GM18868 (cell line): ENCODE results near the gene CSTPP1.
"Not testable (repeated sequence)": the region's sequence is repeated elsewhere in the genome, so short reads cannot be mapped to it uniquely, and the experiment has no call there.

Experiments
- ATAC-seq: cut with Tn5 transposase; IDR thresholded peaks from one replicate; pipeline ENCODE4 v1.9.1; 2021; ENCODE audit warnings: mild to moderate bottlenecking, moderate library complexity; ENCODE audit not compliant: unreplicated experiment

CSTPP1 gene

GRCh38 chr11:46912526-46913150 lies 23.9 kb upstream of the CSTPP1 start:
- no peak for ATAC-seq

GRCh38 chr11:46913484-46913883 lies 23.1 kb upstream of the CSTPP1 start:
- no peak for ATAC-seq

DNA sequence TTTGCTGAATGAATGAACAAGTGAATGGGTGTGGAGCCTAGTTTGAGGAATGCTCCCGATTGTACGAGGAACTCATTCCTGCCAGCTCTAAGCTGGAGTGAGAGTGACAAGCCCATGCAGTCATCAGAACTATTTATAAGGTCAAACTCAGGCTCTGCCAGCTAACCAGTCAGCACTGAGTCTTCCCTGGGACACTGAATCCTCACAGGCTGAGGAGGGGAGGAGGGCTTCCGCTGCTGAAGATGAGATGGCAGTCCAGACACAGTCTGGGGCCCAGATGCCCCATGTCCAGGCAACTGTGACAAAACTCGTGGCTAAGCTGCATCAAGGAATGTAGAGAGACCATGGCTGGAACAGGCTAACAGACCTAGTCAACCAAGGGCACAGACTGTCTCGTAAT lies 22.2 kb upstream of the CSTPP1 start:
- ATAC-seq, result no peak

DNA sequence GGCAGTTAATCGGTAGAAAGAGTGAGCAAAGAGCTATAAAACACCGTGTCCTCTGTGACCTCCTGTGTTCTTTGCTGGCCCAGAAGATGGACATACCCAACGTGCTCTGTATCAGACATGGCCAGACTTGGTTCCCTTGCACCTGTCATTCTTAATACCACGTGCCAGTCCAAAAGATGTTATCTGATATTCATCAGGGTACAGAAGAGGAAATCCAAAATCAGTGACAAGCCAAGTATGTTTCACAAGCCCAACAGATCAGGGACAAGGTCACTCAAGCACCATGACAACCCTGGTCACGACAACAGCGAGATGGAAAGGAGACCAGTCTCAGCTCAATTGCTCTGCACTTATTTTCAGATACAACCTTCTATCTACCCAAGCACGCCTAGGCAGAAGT lies 21.7 kb upstream of the CSTPP1 start:
- no peak for ATAC-seq

DNA sequence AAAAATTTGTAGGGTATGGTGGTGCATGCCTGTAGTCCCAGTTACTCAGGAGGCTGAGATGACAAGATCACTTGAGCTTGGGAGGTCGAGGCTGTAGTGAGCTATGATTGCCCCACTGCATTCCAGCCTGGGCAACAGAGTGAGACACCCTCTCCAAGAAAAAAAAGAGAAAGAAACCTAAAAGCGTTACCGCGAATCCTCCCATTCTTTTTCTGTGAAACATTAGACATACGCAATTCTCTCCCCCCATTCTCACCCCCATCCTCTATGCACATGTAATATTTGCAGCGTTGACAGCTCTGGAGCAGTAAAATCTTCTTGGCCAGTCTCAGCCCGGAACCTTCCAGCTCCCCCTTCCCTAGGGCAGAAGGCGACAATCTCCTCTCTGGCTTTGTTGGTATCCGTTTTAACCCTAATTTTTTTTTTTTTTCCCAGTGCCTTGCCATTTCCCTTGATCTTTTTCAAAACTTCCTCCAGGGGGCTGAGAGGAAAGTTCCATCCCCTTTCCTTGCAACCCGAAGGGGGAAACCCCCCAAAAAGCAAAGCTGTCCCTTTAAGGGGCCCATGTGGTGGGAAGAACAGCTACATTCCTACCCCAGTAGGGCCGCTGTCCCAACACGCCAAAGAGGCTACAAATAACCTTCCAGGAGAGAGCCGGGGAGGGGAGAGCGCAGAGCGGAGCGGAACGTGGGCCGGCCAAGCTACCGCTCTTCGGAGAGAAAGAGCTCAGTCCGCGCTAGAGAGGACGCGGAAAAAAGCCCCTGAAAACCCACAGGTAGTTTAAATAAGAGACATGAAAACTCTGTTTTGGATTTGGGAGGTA lies 20.1 kb upstream of the CSTPP1 start:
- no peak for ATAC-seq

GRCh38 chr11:46917109-46917761 lies 19.3 kb upstream of the CSTPP1 start:
- ATAC-seq, result no peak

DNA sequence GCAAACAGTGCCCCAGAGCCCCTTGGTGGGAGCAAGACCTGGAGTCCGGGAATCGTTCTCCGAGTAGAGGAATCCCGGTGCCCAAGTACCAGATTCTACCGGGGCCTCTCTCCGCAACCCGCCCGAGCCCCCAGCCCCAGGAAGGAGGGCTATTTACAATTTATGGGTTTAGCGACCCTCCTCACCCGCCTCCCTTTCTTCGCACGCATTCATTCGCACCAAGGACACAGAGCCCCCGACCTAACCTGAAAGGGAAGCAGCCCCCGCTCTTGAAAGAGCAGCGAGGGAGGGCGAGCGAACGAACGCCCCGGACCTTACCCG lies 18.8 kb upstream of the CSTPP1 start:
- no peak for ATAC-seq

GRCh38 chr11:46918083-46918787 lies 18.3 kb upstream of the CSTPP1 start, which contains the start of gene LRP4:
LRP4 (minus strand) TSS chr11:46918550; CDS start chr11:46918379, 171 bp downstream.
- peak; percentile 53 for ATAC-seq

DNA sequence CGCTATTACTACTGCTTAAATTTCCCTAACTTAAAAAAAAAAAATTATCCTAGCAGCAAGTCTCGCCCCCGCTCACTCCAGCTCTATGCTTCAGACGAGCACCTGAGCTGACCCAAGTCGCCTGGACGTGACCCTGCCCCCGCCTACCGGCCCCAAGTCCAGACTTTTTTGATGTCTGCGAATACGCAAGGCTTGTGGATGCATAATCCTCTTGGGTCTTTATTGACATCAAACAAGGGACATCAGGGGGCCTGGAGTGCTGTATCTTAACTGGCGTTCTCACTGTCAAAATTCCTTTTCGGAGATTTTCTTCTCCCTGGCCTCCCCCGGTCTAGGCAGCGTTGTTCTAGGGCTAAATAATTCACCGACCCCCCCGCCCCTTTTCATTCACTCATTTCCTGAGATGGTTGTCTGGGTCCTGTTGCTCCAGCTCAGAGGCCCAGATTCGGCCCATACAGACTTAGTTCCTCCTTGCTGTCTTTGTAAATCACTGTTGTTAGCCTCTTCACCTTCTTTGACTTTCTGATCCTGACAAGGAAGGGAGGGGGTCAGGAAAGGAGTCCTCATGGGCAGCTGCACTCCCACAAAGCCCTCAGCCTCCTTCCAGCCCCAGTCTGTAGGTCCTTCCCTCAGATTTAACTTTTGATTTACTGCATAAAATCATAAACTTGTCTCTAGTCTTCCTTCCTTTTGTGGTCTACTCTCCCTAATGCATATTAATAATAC lies 17.6 kb upstream of the CSTPP1 start:
- no peak for ATAC-seq

DNA sequence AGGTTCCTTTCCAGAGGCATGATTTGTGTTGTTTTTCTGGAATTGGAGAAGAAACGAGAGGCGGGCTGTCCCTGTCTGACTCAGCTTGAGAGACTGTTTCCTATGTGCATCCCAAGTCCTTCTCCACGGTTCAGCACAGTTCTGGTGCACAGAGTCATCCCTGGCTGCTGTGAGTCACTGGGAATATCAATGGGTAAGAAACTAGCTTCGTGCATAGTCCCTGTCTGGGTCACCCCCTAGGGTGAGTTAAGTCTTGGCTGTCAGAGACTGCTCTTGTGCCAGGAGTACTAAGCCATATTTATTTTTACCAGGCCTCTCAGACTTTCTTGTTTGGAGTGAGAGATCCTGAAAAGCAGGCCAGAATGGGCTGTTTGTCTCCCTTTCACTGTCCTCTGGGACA lies 15.8 kb upstream of the CSTPP1 start:
- no peak for ATAC-seq

DNA sequence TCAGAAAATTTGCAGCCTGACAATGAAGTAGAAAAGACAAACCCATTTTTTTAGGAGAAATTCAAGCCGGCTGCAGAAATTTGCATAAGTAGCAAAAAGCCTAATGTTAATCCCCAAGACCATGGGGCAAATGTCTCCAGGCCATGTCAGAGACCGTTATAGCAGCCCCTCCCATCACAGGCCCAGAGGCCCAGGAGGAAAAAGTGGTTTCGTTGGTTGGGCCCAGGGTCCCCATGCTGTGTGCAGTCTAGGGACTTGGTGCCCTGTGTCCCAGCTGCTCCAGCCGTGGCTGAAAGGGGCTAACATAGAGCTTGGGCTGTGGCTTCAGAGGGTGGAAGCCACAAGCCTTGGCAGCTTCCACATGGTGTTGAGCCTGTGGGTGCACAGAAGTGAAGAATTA lies 8.6 kb upstream of the CSTPP1 start:
- ATAC-seq, result not testable (repeated sequence)

- not testable (repeated sequence) for ATAC-seq
Observed at GRCh38 chr11:46928701-46929100, 7.9 kb upstream of the CSTPP1 start.

GRCh38 chr11:46930089-46930488 lies 6.5 kb upstream of the CSTPP1 start:
- no peak for ATAC-seq

DNA sequence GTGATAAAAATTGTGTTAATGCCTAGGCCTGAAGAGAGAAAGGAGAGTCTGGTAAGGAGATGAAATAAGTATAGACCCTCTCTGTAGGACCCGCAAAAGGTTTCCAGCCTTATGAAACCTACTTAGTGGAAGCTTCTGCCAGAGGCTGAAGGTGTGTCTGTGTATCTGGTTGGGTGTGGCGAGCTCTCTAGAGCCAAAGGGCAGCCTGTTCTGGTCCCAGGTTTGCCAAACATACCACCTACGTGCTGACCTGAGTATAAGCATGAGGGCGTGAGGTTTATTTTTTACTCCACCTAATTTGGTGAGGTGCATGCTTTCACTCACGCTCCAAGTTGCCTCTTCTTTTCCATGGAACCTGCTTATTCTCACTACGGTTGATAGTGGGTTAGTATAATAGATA lies 5.6 kb downstream of the CSTPP1 start:
- no peak for ATAC-seq

- ATAC-seq, result no peak
Observed at GRCh38 chr11:46944356-46945075, 8.0 kb downstream of the CSTPP1 start.

DNA sequence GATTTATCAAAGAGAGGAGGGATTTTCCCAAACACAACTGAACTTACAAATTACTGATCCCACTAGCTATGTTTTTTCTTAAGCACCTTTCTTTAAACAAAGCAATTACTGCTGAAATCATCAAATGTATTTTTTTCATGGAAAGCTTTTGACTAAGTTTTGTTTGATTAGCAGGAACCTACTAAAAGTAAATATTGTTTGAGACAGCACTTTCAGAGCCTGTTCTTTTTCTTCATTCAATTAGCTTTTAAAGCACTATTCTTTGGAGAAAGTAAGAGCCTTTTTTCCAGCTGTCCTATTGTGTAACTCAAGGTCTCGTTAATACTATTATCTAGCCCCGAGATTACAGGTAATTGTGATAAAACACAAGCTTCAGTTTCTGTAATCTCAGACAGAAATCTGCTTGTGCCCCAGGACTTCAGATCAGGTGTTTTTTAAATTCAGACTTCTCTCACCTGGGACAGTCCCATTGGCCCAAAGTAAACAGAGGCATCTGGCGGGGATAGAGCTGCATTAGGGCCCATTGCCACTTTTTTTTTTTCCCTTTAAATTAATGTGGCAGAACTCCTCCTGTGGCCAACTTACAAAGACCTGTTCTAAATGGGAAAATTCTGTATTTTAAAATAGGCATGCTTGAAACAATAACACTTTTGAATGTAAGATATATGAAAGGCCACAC lies 11.0 kb downstream of the CSTPP1 start:
- ATAC-seq, result no peak

GRCh38 chr11:46948378-46949131 lies 12.0 kb downstream of the CSTPP1 start:
- ATAC-seq, result no peak

DNA sequence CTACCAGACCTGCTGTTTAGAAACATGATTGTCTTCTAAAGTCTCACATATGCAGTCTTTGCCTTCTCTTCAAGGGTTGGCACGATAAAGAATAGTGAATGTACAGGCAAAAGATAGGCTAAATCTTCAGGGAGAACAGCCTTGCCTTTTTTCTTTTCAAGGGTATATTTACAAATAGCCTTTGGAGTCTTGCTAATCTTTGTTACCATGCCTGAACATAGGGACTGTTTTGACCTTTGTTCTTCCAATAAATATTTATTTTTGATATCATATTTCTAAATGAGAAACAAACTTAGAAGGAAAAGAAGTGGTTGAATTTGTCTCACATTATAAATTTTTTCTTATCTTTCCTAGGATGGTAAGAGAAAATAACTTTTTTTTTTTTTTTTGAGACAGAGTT lies 12.7 kb downstream of the CSTPP1 start:
- ATAC-seq, result no peak

GRCh38 chr11:46951864-46952263 lies 15.3 kb downstream of the CSTPP1 start:
- ATAC-seq, result no peak
